ENCODE data around the gene RNASE7. TPM values are rescaled to one million over a fixed set of nuclear protein-coding genes. Genes with fewer than 3 reads are reported as not detected.

Gene RNASE7
- total and polyA plus RNA-seq, 9 donors = 0.13 to 0.27 (median 0.18) TPM; not detected in 6

DNA sequence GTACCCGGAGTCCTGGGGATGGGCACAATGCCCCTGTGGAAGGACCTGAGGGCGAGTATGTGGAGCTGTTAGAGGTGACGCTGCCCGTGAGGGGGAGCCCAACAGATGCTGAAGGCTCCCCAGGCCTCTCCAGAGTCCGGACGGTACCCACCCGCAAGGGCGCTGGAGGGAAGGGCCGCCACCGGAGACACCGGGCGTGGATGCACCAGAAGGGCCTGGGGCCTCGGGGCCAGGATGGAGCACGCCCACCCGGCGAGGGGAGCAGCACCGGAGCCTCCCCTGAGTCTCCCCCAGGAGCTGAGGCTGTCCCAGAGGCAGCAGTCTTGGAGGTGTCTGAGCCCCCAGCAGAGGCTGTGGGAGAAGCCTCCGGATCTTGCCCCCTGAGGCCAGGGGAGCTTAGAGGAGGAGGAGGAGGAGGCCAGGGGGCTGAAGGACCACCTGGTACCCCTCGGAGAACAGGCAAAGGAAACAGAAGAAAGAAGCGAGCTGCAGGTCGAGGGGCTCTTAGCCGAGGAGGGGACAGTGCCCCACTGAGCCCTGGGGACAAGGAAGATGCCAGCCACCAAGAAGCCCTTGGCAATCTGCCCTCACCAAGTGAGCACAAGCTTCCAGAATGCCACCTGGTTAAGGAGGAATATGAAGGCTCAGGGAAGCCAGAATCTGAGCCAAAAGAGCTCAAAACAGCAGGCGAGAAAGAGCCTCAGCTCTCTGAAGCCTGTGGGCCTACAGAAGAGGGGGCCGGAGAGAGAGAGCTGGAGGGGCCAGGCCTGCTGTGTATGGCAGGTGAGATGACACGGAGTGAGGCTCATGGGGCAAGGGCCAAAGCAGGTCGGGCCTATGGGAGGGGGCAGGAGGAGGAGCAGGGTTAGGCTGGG, 32.5 kb downstream of the RNASE7 start:
- DNase-seq = no peak
- Histone ChIP-seq H3K36me3 (ENCODE audit: control insufficient read depth, insufficient read depth, low read length) (peaks cover 74% of the 10 kb centered on the region), H3K9me3 (replicated peaks; ENCODE audit: control insufficient read depth, low read depth, low read length) (no peaks in the 10 kb centered on the region), H3K4me1 (ENCODE audit: control insufficient read depth, insufficient read depth, low read length) (peaks cover 32% of the 10 kb centered on the region), H3K27me3 (ENCODE audit: control insufficient read depth, insufficient read depth, low read length) (no peaks in the 10 kb centered on the region), H3K27ac (ENCODE audit: low read length) (no peak overlapping the region), H3K4me3 (ENCODE audit: low read length) (no peak overlapping the region)
- WGBS (ENCODE audit: insufficient coverage) = 86% methylated on average over 23 of the region's 26 CpGs

DNA sequence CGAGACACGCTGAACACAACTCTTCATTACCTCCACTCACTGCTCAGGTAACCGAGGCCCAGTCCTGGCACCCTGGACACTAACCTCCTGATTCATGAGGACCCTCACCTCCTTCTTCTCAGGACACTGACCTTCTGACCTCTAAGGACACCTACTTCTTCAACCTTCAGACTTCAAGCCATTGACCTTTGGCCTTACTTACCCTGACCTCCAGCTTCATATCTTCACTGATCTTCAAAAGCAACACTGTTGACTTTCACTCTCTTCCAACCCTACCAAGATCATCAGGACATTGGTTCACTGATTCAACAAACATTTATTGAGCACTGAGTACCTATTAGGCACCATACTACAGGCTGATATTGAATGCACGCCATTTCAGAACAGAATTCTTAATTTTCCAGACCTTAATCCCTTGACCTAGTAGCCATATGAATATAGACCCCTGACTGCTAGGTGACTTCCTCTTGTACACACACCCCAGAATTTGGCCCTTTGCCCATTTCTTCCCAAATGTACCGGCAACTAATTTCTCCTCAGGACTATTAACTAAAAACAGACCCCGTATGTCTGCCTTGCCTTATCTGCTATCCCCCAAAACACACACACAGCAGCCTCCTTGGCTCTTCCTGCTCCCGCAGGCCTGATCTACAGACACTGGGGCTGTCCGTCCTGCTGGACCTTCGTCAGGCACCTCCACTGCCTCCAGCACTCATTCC, 33.7 kb downstream of the RNASE7 start:
- H3K9me3 ChIP-seq (replicated peaks; ENCODE audit: control insufficient read depth, low read depth, low read length) = no peaks in the 10 kb centered on the region
- WGBS (ENCODE audit: insufficient coverage) = 76% methylated on average over 9 of the region's 9 CpGs
- no peak for DNase-seq
- peaks cover 87% of the 10 kb centered on the region for H3K36me3 ChIP-seq (ENCODE audit: control insufficient read depth, insufficient read depth, low read length)
- no peaks in the 10 kb centered on the region for H3K27me3 ChIP-seq (ENCODE audit: control insufficient read depth, insufficient read depth, low read length)
- H3K4me3 ChIP-seq (ENCODE audit: low read length) = no peak overlapping the region
- no peak overlapping the region for H3K27ac ChIP-seq (ENCODE audit: low read length)
- H3K4me1 ChIP-seq (ENCODE audit: control insufficient read depth, insufficient read depth, low read length) = peaks cover 27% of the 10 kb centered on the region

DNA sequence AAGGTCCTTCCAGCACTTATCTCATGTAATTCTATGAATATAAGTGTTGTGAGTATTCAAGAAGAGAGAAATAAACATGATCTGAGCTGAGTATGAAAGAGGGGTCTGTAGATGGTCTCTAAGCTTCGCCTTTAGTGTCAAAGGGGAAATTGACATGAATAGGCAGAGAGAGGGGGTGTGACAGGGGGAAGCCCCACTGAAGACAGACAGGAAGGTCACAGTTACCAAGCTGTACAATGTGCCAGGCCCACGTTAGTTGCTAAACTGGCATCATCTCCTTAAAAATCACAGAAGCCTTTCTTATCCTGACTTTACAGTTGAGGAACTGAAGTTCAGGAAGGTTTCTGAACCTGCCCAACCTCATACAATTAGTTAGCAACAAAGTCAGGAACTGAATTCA, 35.5 kb downstream of the RNASE7 start:
- DNase-seq = no peak
- H3K4me1 ChIP-seq (ENCODE audit: control insufficient read depth, insufficient read depth, low read length) = peaks cover 13% of the 10 kb centered on the region
- no peaks in the 10 kb centered on the region for H3K9me3 ChIP-seq (replicated peaks; ENCODE audit: control insufficient read depth, low read depth, low read length)
- WGBS (ENCODE audit: insufficient coverage) = 81% methylated on average over 2 of the region's 2 CpGs
- no peak overlapping the region for H3K27ac ChIP-seq (ENCODE audit: low read length)
- peaks cover 100% of the 10 kb centered on the region for H3K36me3 ChIP-seq (ENCODE audit: control insufficient read depth, insufficient read depth, low read length)
- H3K4me3 ChIP-seq (ENCODE audit: low read length) = no peak overlapping the region
- H3K27me3 ChIP-seq (ENCODE audit: control insufficient read depth, insufficient read depth, low read length) = no peaks in the 10 kb centered on the region

DNA sequence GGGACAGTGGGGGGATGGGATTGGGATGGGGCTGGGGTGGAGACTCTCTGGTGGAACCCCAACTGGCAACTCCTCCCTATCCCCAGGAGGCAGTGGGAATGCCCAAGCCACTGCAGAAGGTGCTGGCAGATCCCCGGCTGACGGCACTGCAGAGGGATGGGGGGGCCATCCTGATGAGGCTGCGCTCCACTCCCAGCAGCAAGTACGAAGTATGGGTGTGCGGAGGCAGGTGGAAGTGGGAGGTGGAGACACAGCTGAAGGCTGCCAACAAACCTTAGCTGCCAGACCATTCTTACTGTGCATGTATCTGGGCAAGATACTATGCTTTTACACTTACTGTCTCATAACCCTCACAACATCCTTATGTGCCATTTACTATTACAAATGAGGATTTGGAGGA, 36.1 kb downstream of the RNASE7 start:
- peaks cover 98% of the 10 kb centered on the region for H3K36me3 ChIP-seq (ENCODE audit: control insufficient read depth, insufficient read depth, low read length)
- H3K4me3 ChIP-seq (ENCODE audit: low read length) = no peak overlapping the region
- no peak for DNase-seq
- peaks cover 8% of the 10 kb centered on the region for H3K4me1 ChIP-seq (ENCODE audit: control insufficient read depth, insufficient read depth, low read length)
- H3K9me3 ChIP-seq (replicated peaks; ENCODE audit: control insufficient read depth, low read depth, low read length) = no peaks in the 10 kb centered on the region
- H3K27ac ChIP-seq (ENCODE audit: low read length) = no peak overlapping the region
- WGBS (ENCODE audit: insufficient coverage) = 100% methylated on average over 1 of the region's 5 CpGs
- no peaks in the 10 kb centered on the region for H3K27me3 ChIP-seq (ENCODE audit: control insufficient read depth, insufficient read depth, low read length)

DNA sequence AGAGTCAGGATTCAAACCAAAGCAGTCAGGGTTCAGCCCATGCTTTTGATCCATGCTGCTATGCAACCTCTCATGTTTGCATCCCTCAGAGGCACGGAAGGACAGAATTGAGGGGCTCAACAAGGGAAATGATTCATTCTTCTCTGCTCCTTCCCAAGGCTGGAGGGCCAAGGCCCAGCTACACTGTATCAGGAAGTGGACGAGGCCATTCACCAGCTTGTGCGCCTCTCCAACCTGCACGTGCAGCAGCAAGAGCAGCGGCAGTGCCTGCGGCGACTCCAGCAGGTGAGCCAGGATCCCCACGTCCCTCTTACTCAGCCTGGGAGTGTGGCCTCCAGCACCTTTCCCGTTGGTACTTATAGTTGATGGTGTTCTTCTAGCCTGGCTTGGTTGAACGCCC, 36.6 kb downstream of the RNASE7 start:
- Histone ChIP-seq H3K27ac (ENCODE audit: low read length) (no peak overlapping the region), H3K36me3 (ENCODE audit: control insufficient read depth, insufficient read depth, low read length) (peaks cover 98% of the 10 kb centered on the region), H3K4me1 (ENCODE audit: control insufficient read depth, insufficient read depth, low read length) (peaks cover 4% of the 10 kb centered on the region), H3K9me3 (replicated peaks; ENCODE audit: control insufficient read depth, low read depth, low read length) (no peaks in the 10 kb centered on the region), H3K4me3 (ENCODE audit: low read length) (no peak overlapping the region), H3K27me3 (ENCODE audit: control insufficient read depth, insufficient read depth, low read length) (no peaks in the 10 kb centered on the region)
- WGBS (ENCODE audit: insufficient coverage) = 82% methylated on average over 6 of the region's 10 CpGs
- DNase-seq = no peak

DNA sequence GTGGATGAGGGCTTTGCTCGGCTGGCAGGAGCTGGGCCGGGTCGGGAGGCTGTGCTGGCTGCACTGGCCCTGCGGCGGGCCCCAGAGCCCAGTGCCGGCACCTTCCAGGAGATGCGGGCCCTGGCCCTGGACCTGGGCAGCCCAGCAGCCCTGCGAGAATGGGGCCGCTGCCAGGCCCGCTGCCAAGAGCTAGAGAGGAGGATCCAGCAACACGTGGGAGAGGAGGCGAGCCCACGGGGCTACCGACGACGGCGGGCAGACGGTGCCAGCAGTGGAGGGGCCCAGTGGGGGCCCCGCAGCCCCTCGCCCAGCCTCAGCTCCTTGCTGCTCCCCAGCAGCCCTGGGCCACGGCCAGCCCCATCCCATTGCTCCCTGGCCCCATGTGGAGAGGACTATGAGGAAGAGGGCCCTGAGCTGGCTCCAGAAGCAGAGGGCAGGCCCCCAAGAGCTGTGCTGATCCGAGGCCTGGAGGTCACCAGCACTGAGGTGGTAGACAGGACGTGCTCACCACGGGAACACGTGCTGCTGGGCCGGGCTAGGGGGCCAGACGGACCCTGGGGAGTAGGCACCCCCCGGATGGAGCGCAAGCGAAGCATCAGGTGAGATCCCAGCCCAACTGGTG, 39.5 kb downstream of the RNASE7 start:
- WGBS (ENCODE audit: insufficient coverage) = 82% methylated on average over 22 of the region's 30 CpGs
- Histone ChIP-seq H3K27ac (ENCODE audit: low read length) (no peak overlapping the region), H3K4me3 (ENCODE audit: low read length) (no peak overlapping the region), H3K27me3 (ENCODE audit: control insufficient read depth, insufficient read depth, low read length) (no peaks in the 10 kb centered on the region), H3K9me3 (replicated peaks; ENCODE audit: control insufficient read depth, low read depth, low read length) (no peaks in the 10 kb centered on the region), H3K36me3 (ENCODE audit: control insufficient read depth, insufficient read depth, low read length) (peaks cover 96% of the 10 kb centered on the region), H3K4me1 (ENCODE audit: control insufficient read depth, insufficient read depth, low read length) (no peaks in the 10 kb centered on the region)
- no peak for DNase-seq

DNA sequence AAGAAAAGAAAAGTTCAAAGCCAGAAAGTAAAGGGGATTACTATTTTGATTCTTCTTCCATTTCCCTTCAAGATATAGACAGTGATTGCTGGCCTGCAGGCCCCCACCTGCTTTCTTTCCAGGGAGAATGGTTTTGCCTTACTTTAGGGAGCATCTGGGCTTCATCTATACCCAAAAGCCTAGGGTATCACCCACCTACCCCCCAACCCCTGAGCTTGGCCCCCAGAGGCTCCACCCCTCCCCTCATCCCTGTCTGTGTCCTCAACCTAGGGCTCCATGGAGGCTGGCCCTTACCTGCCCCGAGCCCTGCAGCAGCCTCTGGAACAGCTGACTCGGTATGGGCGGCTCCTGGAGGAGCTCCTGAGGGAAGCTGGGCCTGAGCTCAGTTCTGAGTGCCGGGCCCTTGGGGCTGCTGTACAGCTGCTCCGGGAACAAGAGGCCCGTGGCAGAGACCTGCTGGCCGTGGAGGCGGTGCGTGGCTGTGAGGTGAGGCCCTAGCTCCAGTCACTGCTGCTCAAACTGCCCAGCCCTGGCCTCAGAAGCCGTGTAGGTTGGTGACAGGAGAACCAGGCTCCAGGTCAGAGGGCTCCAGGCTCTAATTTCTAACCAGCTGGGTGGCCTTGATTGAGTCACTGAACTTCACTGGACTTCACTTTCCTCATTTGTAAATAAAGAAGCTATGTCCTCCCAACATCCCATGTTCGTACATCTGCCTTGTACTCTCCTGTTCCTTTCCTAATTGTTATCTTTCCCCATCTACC, 41.6 kb downstream of the RNASE7 start:
- 75% methylated on average over 11 of the region's 11 CpGs for WGBS (ENCODE audit: insufficient coverage)
- H3K9me3 ChIP-seq (replicated peaks; ENCODE audit: control insufficient read depth, low read depth, low read length) = no peaks in the 10 kb centered on the region
- no peak overlapping the region for H3K27ac ChIP-seq (ENCODE audit: low read length)
- no peak overlapping the region for H3K4me3 ChIP-seq (ENCODE audit: low read length)
- no peak for DNase-seq
- H3K4me1 ChIP-seq (ENCODE audit: control insufficient read depth, insufficient read depth, low read length) = peaks cover 6% of the 10 kb centered on the region
- peaks cover 96% of the 10 kb centered on the region for H3K36me3 ChIP-seq (ENCODE audit: control insufficient read depth, insufficient read depth, low read length)
- no peaks in the 10 kb centered on the region for H3K27me3 ChIP-seq (ENCODE audit: control insufficient read depth, insufficient read depth, low read length)

DNA sequence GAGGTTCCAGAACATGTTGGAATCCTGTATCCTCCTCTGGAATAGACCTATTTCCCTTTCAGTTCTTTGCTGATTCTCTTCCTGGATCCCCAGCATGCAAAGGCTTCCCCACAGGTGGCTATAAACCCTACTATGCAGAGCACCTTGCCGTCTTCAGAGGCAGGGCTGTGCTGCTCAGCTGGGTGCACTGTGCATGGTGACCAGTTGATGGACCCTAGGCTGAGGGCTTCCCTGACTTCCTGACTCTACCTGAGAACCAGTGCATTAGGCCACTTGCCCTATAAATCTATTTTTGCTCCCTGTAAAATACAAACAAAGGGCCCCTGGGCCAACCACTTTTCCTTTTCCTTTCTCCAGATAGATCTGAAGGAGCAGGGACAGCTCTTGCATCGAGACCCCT, 42.2 kb downstream of the RNASE7 start:
- Histone ChIP-seq H3K4me1 (ENCODE audit: control insufficient read depth, insufficient read depth, low read length) (peaks cover 6% of the 10 kb centered on the region), H3K9me3 (replicated peaks; ENCODE audit: control insufficient read depth, low read depth, low read length) (no peaks in the 10 kb centered on the region), H3K36me3 (ENCODE audit: control insufficient read depth, insufficient read depth, low read length) (peaks cover 96% of the 10 kb centered on the region), H3K27ac (ENCODE audit: low read length) (no peak overlapping the region), H3K4me3 (ENCODE audit: low read length) (no peak overlapping the region), H3K27me3 (ENCODE audit: control insufficient read depth, insufficient read depth, low read length) (no peaks in the 10 kb centered on the region)
- DNase-seq = no peak
- 88% methylated on average over 2 of the region's 2 CpGs for WGBS (ENCODE audit: insufficient coverage)

DNA sequence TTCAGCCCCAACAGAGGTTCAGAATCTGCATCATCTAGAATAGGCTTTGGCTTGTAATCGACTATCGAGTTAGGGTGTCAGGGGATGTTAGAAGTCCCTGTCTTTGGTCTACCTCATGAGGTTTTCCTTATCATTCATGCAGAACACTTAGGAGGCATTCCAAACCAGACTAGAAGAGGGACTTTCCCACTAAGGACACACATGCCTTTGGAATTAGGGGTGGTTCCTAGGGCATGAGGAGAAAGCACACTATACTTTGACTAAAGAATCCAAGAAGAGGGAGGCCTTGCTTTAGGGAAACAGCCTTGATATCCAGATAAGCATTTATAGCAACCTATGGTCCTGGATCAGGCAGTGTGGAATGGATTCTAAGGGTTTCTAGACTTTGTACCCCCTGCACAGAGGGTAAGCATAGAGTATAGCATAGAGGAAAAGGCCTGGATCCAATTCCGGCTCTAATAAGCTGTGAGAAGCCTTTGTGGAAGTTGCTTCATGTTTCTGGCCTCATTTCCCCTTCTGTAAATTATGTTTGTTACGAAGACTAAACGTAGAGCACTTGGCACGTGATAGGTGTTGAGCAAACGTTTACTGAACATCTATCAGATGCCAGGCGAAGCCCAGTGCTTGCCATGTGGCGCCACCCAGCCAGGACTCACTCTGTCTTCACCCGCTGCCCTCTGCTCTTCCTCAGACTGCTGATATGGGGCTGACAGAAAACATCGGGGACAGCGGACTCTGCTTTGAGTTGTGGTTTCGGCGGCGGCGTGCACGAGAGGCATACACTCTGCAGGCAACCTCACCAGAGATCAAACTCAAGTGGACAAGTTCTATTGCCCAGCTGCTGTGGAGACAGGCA, 43.1 kb downstream of the RNASE7 start:
- no peaks in the 10 kb centered on the region for H3K9me3 ChIP-seq (replicated peaks; ENCODE audit: control insufficient read depth, low read depth, low read length)
- no peak overlapping the region for H3K4me3 ChIP-seq (ENCODE audit: low read length)
- H3K27me3 ChIP-seq (ENCODE audit: control insufficient read depth, insufficient read depth, low read length) = no peaks in the 10 kb centered on the region
- H3K27ac ChIP-seq (ENCODE audit: low read length) = no peak overlapping the region
- H3K36me3 ChIP-seq (ENCODE audit: control insufficient read depth, insufficient read depth, low read length) = peaks cover 95% of the 10 kb centered on the region
- DNase-seq = no peak
- peaks cover 6% of the 10 kb centered on the region for H3K4me1 ChIP-seq (ENCODE audit: control insufficient read depth, insufficient read depth, low read length)
- WGBS (ENCODE audit: insufficient coverage) = 86% methylated on average over 15 of the region's 17 CpGs

All from muscle of leg (tissue), 11 donors.